ENCODE results near the gene HDAC9.
"Not testable (repeated sequence)": the region's sequence is repeated elsewhere in the genome, so short reads cannot be mapped to it uniquely, and the experiment has no call there.

Gene HDAC9

GRCh38 chr7:18700147-18700546, 204.6 kb downstream of the HDAC9 start:
- Histone ChIP-seq H3K4me1 (ENCODE audit: insufficient read depth, low read length) (no peaks in the 10 kb centered on the region), H3K36me3 (ENCODE audit: insufficient read depth, low read length) (no peaks in the 10 kb centered on the region), H3K9me3 (ENCODE audit: insufficient read depth, low read depth, low read length) (no peaks in the 10 kb centered on the region), H3K27me3 (ENCODE audit: insufficient read depth, low read length) (no peaks in the 10 kb centered on the region), H3K9ac (ENCODE audit: low read depth, low read length) (no peak overlapping the region), H3K27ac (ENCODE audit: low read depth, low read length) (no peak overlapping the region), H3K4me3 (ENCODE audit: low read length) (no peak overlapping the region)
- WGBS, result 60% methylated on average over 6 of the region's 7 CpGs

DNA sequence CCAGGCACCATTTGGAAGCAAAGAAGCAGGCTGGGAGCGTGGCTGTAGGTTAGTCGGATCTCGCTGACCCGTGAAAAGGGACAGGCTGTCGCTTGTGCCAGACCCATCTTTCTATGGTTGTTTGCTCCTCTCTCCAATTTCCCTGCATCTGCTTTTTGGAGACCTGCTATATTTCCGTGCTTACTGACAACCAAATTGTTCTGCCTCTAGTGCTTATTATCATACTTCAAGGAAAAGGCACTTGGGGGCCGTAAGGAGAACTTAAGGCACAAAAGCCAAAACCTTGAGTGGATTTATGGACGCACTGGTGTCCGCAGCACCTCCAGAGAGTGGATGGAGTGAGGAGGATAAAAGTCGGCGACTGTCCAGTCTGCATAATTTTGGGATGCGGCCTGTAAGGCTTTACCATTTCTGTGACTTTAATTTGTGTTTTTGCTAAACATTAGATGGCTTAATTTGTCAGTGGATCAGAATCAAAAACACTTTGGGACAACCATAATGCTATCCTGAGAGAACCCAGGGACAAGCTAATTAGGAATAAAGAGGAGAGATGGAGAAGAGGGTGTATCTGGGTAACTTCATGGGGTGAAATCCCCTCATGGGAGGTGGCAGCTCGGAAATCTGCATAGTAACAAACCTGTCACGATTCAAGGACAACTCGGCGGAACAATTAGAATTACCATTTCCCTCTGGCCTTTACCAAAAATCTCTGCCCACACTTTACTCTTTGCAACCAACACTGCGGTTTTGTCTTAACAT, 206.7 kb downstream of the HDAC9 start:
- no peaks in the 10 kb centered on the region for H3K4me1 ChIP-seq (ENCODE audit: insufficient read depth, low read length)
- no peaks in the 10 kb centered on the region for H3K9me3 ChIP-seq (ENCODE audit: insufficient read depth, low read depth, low read length)
- WGBS, result 90% methylated on average over 17 of the region's 17 CpGs
- H3K9ac ChIP-seq (ENCODE audit: low read depth, low read length), result no peak overlapping the region
- no peak overlapping the region for H3K27ac ChIP-seq (ENCODE audit: low read depth, low read length)
- H3K4me3 ChIP-seq (ENCODE audit: low read length), result no peak overlapping the region
- H3K27me3 ChIP-seq (ENCODE audit: insufficient read depth, low read length), result no peaks in the 10 kb centered on the region
- H3K36me3 ChIP-seq (ENCODE audit: insufficient read depth, low read length), result no peaks in the 10 kb centered on the region

GRCh38 chr7:18703685-18704084, 208.1 kb downstream of the HDAC9 start:
- H3K27ac ChIP-seq (ENCODE audit: low read depth, low read length), result no peak overlapping the region
- H3K4me3 ChIP-seq (ENCODE audit: low read length), result no peak overlapping the region
- no peaks in the 10 kb centered on the region for H3K4me1 ChIP-seq (ENCODE audit: insufficient read depth, low read length)
- no peaks in the 10 kb centered on the region for H3K27me3 ChIP-seq (ENCODE audit: insufficient read depth, low read length)
- H3K36me3 ChIP-seq (ENCODE audit: insufficient read depth, low read length), result no peaks in the 10 kb centered on the region
- no peak overlapping the region for H3K9ac ChIP-seq (ENCODE audit: low read depth, low read length)
- no peaks in the 10 kb centered on the region for H3K9me3 ChIP-seq (ENCODE audit: insufficient read depth, low read depth, low read length)

- Histone ChIP-seq H3K4me3 (ENCODE audit: low read length) (no peak overlapping the region), H3K27ac (ENCODE audit: low read depth, low read length) (no peak overlapping the region), H3K9me3 (ENCODE audit: insufficient read depth, low read depth, low read length) (no peaks in the 10 kb centered on the region), H3K9ac (ENCODE audit: low read depth, low read length) (no peak overlapping the region), H3K36me3 (ENCODE audit: insufficient read depth, low read length) (no peaks in the 10 kb centered on the region), H3K27me3 (ENCODE audit: insufficient read depth, low read length) (no peaks in the 10 kb centered on the region), H3K4me1 (ENCODE audit: insufficient read depth, low read length) (no peaks in the 10 kb centered on the region)
- WGBS, result 91% methylated on average over 3 of the region's 3 CpGs
Observed at GRCh38 chr7:18706670-18707069, 211.1 kb downstream of the HDAC9 start.

GRCh38 chr7:18708204-18708603, 212.7 kb downstream of the HDAC9 start:
- Histone ChIP-seq H3K36me3 (ENCODE audit: insufficient read depth, low read length) (no peaks in the 10 kb centered on the region), H3K4me1 (ENCODE audit: insufficient read depth, low read length) (no peaks in the 10 kb centered on the region), H3K27me3 (ENCODE audit: insufficient read depth, low read length) (no peaks in the 10 kb centered on the region), H3K4me3 (ENCODE audit: low read length) (no peak overlapping the region), H3K27ac (ENCODE audit: low read depth, low read length) (no peak overlapping the region), H3K9ac (ENCODE audit: low read depth, low read length) (no peak overlapping the region), H3K9me3 (ENCODE audit: insufficient read depth, low read depth, low read length) (no peaks in the 10 kb centered on the region)
- WGBS, result 100% methylated on average over 1 of the region's 1 CpG

DNA sequence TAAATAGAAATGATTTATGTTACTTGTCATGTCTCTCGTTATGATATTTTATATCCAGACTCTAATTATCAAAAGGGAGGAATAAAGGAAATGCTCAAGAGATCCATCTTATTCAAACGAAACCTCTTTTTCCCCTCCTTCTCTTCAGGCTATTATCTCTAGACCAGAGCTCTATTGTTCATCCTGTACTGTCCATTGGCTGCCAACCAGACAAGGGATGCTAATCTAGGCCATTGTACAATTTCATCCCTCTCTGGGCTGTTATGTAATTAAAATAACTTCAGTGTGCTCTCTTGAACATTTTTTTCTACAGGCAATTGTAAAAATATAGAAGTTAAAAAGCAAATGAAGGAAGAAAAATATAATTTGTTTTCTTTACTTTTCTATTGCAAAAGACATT, 220.4 kb downstream of the HDAC9 start:
- Histone ChIP-seq H3K9me3 (ENCODE audit: insufficient read depth, low read depth, low read length) (no peaks in the 10 kb centered on the region), H3K27ac (ENCODE audit: low read depth, low read length) (no peak overlapping the region), H3K4me3 (ENCODE audit: low read length) (no peak overlapping the region), H3K9ac (ENCODE audit: low read depth, low read length) (no peak overlapping the region), H3K4me1 (ENCODE audit: insufficient read depth, low read length) (no peaks in the 10 kb centered on the region), H3K36me3 (ENCODE audit: insufficient read depth, low read length) (no peaks in the 10 kb centered on the region), H3K27me3 (ENCODE audit: insufficient read depth, low read length) (no peaks in the 10 kb centered on the region)
- WGBS, result 91% methylated on average over 1 of the region's 2 CpGs

GRCh38 chr7:18721429-18721828, 225.9 kb downstream of the HDAC9 start:
- WGBS, result 92% methylated on average over 3 of the region's 5 CpGs
- no peak overlapping the region for H3K4me3 ChIP-seq (ENCODE audit: low read length)

DNA sequence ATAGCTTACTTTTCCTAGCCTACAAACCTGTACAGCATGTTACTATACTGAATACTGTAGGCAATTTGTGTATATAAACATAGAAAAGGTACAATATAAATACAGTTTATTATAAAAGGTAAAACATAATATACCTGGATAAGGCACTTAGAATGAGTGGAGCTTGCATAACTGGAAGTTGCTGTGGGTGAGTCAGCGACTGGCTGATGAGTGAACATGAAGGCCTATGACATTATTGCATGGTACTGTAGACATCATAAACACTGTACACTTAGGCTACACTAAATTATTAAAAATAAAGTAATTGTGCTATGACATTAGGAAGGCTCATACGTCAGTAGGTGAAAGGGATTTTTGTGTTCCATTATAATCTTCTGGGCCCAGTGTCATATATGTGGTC, 228.8 kb downstream of the HDAC9 start:
- Histone ChIP-seq H3K9ac (ENCODE audit: low read depth, low read length) (no peak overlapping the region), H3K27ac (ENCODE audit: low read depth, low read length) (no peak overlapping the region), H3K4me1 (ENCODE audit: insufficient read depth, low read length) (no peaks in the 10 kb centered on the region), H3K36me3 (ENCODE audit: insufficient read depth, low read length) (no peaks in the 10 kb centered on the region), H3K27me3 (ENCODE audit: insufficient read depth, low read length) (no peaks in the 10 kb centered on the region), H3K9me3 (ENCODE audit: insufficient read depth, low read depth, low read length) (no peaks in the 10 kb centered on the region), H3K4me3 (ENCODE audit: low read length) (no peak overlapping the region)
- 91% methylated on average over 2 of the region's 2 CpGs for WGBS

More at GRCh38 chr7:18721429-18721828, 225.9 kb downstream of the HDAC9 start:
- Histone ChIP-seq H3K9me3 (ENCODE audit: insufficient read depth, low read depth, low read length) (no peaks in the 10 kb centered on the region), H3K27me3 (ENCODE audit: insufficient read depth, low read length) (no peaks in the 10 kb centered on the region), H3K4me1 (ENCODE audit: insufficient read depth, low read length) (no peaks in the 10 kb centered on the region), H3K27ac (ENCODE audit: low read depth, low read length) (no peak overlapping the region), H3K36me3 (ENCODE audit: insufficient read depth, low read length) (no peaks in the 10 kb centered on the region), H3K9ac (ENCODE audit: low read depth, low read length) (no peak overlapping the region)

GRCh38 chr7:18727115-18727870, 231.7 kb downstream of the HDAC9 start:
- H3K4me1 ChIP-seq (ENCODE audit: insufficient read depth, low read length), result no peaks in the 10 kb centered on the region
- H3K36me3 ChIP-seq (ENCODE audit: insufficient read depth, low read length), result no peaks in the 10 kb centered on the region
- H3K27ac ChIP-seq (ENCODE audit: low read depth, low read length), result no peak overlapping the region
- H3K9me3 ChIP-seq (ENCODE audit: insufficient read depth, low read depth, low read length), result no peaks in the 10 kb centered on the region
- H3K4me3 ChIP-seq (ENCODE audit: low read length), result no peak overlapping the region
- WGBS, result 85% methylated on average over 18 of the region's 18 CpGs
- no peak overlapping the region for H3K9ac ChIP-seq (ENCODE audit: low read depth, low read length)
- no peaks in the 10 kb centered on the region for H3K27me3 ChIP-seq (ENCODE audit: insufficient read depth, low read length)

- not testable (repeated sequence) for H3K27ac ChIP-seq (ENCODE audit: low read depth, low read length); H3K4me3 ChIP-seq (ENCODE audit: low read length); H3K36me3 ChIP-seq (ENCODE audit: insufficient read depth, low read length); H3K27me3 ChIP-seq (ENCODE audit: insufficient read depth, low read length); H3K9ac ChIP-seq (ENCODE audit: low read depth, low read length); H3K9me3 ChIP-seq (ENCODE audit: insufficient read depth, low read depth, low read length); H3K4me1 ChIP-seq (ENCODE audit: insufficient read depth, low read length)
- WGBS, result 95% methylated on average over 2 of the region's 2 CpGs
Observed at GRCh38 chr7:18736012-18736411, 240.5 kb downstream of the HDAC9 start.

- Histone ChIP-seq H3K27me3 (ENCODE audit: insufficient read depth, low read length) (no peaks in the 10 kb centered on the region), H3K27ac (ENCODE audit: low read depth, low read length) (no peak overlapping the region), H3K36me3 (ENCODE audit: insufficient read depth, low read length) (no peaks in the 10 kb centered on the region), H3K9ac (ENCODE audit: low read depth, low read length) (no peak overlapping the region), H3K4me3 (ENCODE audit: low read length) (no peak overlapping the region), H3K4me1 (ENCODE audit: insufficient read depth, low read length) (no peaks in the 10 kb centered on the region), H3K9me3 (ENCODE audit: insufficient read depth, low read depth, low read length) (no peaks in the 10 kb centered on the region)
Observed at GRCh38 chr7:18740579-18740988, 245.0 kb downstream of the HDAC9 start.

All from HUES64 (cell line).